GM23338 (cell line): Measurements from ENCODE around the gene GATAD2A. TPM values are rescaled to one million over a fixed set of nuclear protein-coding genes. Genes with fewer than 3 reads are reported as not detected.

Experiments used
- ATAC-seq: fragments of 200-7000 bp; cut with Tn5 transposase; 3 replicates; pipeline ENCODE4 v1.9.1; 2020
- DNase-seq: peaks from one replicate; pipeline ENCODE4 v3.0.0-alpha.2; 2015; ENCODE audit warnings: low spot score
- H2AFZ ChIP-seq: fragments of 200-600 bp; sonication (generic); 2 replicates; pipeline ENCODE4 v1.8.0; 2016; ENCODE audit warnings: antibody characterized with exemption, mild to moderate bottlenecking, moderate library complexity
- H3F3A ChIP-seq: fragments of 200-600 bp; sonication (generic); replicated peaks from 2 replicates; pipeline ENCODE4 v1.8.0; 2017; ENCODE audit warnings: antibody characterized with exemption, mixed run types, low read depth
- H3K27ac ChIP-seq: fragments of 200-600 bp; sonication (generic); 2 replicates; pipeline ENCODE4 v1.6.1; 2016; ENCODE audit warnings: low read depth
- H3K27me3 ChIP-seq: fragments of 200-600 bp; sonication (generic); 2 replicates; pipeline ENCODE4 v1.8.0; 2016; ENCODE audit warnings: mild to moderate bottlenecking, mixed run types, moderate library complexity; ENCODE audit not compliant: insufficient read depth
- H3K36me3 ChIP-seq: fragments of 200-600 bp; sonication (generic); 2 replicates; pipeline ENCODE4 v1.8.0; 2016; ENCODE audit warnings: mild to moderate bottlenecking; ENCODE audit not compliant: insufficient read depth
- H3K4me1 ChIP-seq: fragments of 200-600 bp; sonication (generic); 2 replicates; pipeline ENCODE4 v1.8.0; 2016; ENCODE audit warnings: mild to moderate bottlenecking, moderate library complexity; ENCODE audit not compliant: insufficient read depth
- H3K4me2 ChIP-seq: fragments of 200-600 bp; sonication (generic); 2 replicates; pipeline ENCODE4 v1.7.1; 2017; ENCODE audit warnings: mixed run types
- H3K4me3 ChIP-seq: fragments of 200-600 bp; sonication (generic); 2 replicates; pipeline ENCODE4 v1.6.1; 2016; ENCODE audit warnings: mixed run types
- H3K79me2 ChIP-seq: fragments of 200-600 bp; sonication (generic); replicated peaks from 2 replicates; pipeline ENCODE4 v1.8.0; 2017; ENCODE audit warnings: mild to moderate bottlenecking; ENCODE audit not compliant: insufficient read depth
- H3K9me2 ChIP-seq: fragments of 200-600 bp; sonication (generic); 2 replicates; pipeline ENCODE4 v1.8.0; 2017; ENCODE audit not compliant: insufficient read depth
- H4K20me1 ChIP-seq: fragments of 200-600 bp; sonication (generic); replicated peaks from 2 replicates; pipeline ENCODE4 v1.8.0; 2017; ENCODE audit warnings: mild to moderate bottlenecking; ENCODE audit not compliant: insufficient read depth
- H3K27ac Mint-ChIP-seq: 2 replicates; pipeline ENCODE4 v1.8.0; 2020; ENCODE audit warnings: inconsistent platforms, mild to moderate bottlenecking, moderate library complexity, mixed read lengths
- H3K27me3 Mint-ChIP-seq: 3 replicates; pipeline ENCODE4 v1.8.0; 2022; ENCODE audit warnings: low read depth, mild to moderate bottlenecking, moderate library complexity, mixed read lengths, inconsistent platforms; ENCODE audit not compliant: insufficient read depth, poor library complexity
- H3K36me3 Mint-ChIP-seq: 3 replicates; pipeline ENCODE4 v1.8.0; 2021; ENCODE audit warnings: low read depth, mild to moderate bottlenecking, inconsistent platforms, moderate library complexity, mixed read lengths
- H3K4me1 Mint-ChIP-seq: 3 replicates; pipeline ENCODE4 v1.8.0; 2020; ENCODE audit warnings: mild to moderate bottlenecking, inconsistent platforms, mixed read lengths
- H3K4me3 Mint-ChIP-seq: 3 replicates; pipeline ENCODE4 v1.8.0; 2021; ENCODE audit warnings: moderate library complexity, mild to moderate bottlenecking, inconsistent platforms, mixed read lengths
- H3K9me3 Mint-ChIP-seq: 3 replicates; pipeline ENCODE4 v1.8.0; 2020; ENCODE audit warnings: moderate library complexity, mild to moderate bottlenecking, inconsistent platforms, mixed read lengths
- CREB1 ChIP-seq: fragments of 250-450 bp; sonication (Bioruptor Pico); IDR thresholded peaks from 2 replicates; pipeline ENCODE4 v1.5.0; 2020; ENCODE audit warnings: low read depth, mild to moderate bottlenecking, moderate library complexity
- EZH2 ChIP-seq: fragments of 200-600 bp; sonication (generic); IDR thresholded peaks from one replicate; pipeline ENCODE4 v1.8.0; 2017; ENCODE audit warnings: antibody characterized with exemption, mild to moderate bottlenecking, low read depth; ENCODE audit not compliant: unreplicated experiment
- EZH2phosphoT487 ChIP-seq: fragments of 200-600 bp; sonication (generic); IDR thresholded peaks from one replicate; pipeline ENCODE4 v1.8.1; 2018; ENCODE audit warnings: antibody characterized with exemption; ENCODE audit not compliant: unreplicated experiment
- JUNB ChIP-seq: IDR thresholded peaks from one replicate; pipeline ENCODE4 v1.6.1; 2016; ENCODE audit warnings: antibody characterized with exemption; ENCODE audit not compliant: unreplicated experiment
- POLR2AphosphoS5 ChIP-seq: IDR thresholded peaks from 2 replicates; pipeline ENCODE4 v1.6.1; 2016; ENCODE audit warnings: antibody characterized with exemption, low read depth
- STAT1 ChIP-seq: IDR thresholded peaks from one replicate; pipeline ENCODE4 v1.6.1; 2016; ENCODE audit warnings: antibody characterized with exemption; ENCODE audit not compliant: unreplicated experiment
- ZNF331 ChIP-seq: fragments of 250-450 bp; sonication (Bioruptor Pico); IDR thresholded peaks from 2 replicates; pipeline ENCODE4 v1.5.0; 2020; ENCODE audit warnings: low read depth, mild to moderate bottlenecking, moderate library complexity
- polyA plus RNA-seq: library from polyadenylated mRNA; unstranded; fragments of >200 nt; fragmentation: Nextera tagmentation; extraction: Ambion mirVana; gene quantifications from 2 replicates; pipeline ENCODE4 v1.2.1, GENCODE V29; 2016
- total RNA-seq: library from RNA; depleted of rRNA; stranded (reverse); fragments of >200 nt; shearing (Covaris generic); gene quantifications from 2 replicates; pipeline ENCODE4 v1.2.3, GENCODE V29; 2014
- TF ChIP-seq, protein P1 (sequence below): IDR thresholded peaks from 2 replicates; pipeline ENCODE4 v1.6.1; 2016; ENCODE audit warnings: antibody characterized with exemption
- TF ChIP-seq, protein P2 (sequence below), 2 experiments: fragments of 200-600 bp in 1 of 2; sonication (generic) in 1 of 2; conservative IDR thresholded peaks; 2 replicates each; pipeline versions ENCODE4 v1.5.1 to v1.6.1; 2016 to 2017; ENCODE audit warnings: antibody characterized with exemption in 2 of 2, low read depth in 2 of 2, mild to moderate bottlenecking in 2 of 2, moderate library complexity in 1 of 2
- TF ChIP-seq, protein P3 (sequence below): IDR thresholded peaks from one replicate; pipeline ENCODE4 v1.6.1; 2018; ENCODE audit warnings: antibody characterized with exemption; ENCODE audit not compliant: unreplicated experiment

GATAD2A gene
- total and polyA plus RNA-seq, 2 experiments from 2014 or later, result 40.0 to 151 TPM

DNA sequence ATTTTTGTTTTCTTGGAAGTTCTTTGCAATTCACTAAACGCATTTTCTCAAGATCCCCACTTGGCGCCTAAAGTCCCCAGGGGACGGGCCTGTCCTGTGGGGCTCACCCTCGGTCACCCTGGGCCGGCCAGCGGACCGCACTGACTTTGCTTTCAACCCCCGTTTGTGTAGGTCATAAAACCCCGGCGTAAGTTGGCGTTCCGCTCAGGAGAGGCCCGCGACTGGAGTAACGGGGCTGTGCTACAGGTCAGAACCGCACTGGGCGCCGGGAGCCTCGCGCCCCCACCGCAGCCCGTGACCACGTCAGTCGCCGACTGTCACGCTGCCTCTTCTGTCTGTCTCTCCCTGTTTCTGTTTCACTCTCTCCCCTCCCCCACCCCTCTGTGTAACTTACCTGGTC is 96.3 kb downstream of the GATAD2A start:
- H3K79me2 ChIP-seq, result no peaks in the 10 kb centered on the region
- no peak overlapping the region for H3K27ac ChIP-seq
- TF ChIP-seq, protein P1, sequence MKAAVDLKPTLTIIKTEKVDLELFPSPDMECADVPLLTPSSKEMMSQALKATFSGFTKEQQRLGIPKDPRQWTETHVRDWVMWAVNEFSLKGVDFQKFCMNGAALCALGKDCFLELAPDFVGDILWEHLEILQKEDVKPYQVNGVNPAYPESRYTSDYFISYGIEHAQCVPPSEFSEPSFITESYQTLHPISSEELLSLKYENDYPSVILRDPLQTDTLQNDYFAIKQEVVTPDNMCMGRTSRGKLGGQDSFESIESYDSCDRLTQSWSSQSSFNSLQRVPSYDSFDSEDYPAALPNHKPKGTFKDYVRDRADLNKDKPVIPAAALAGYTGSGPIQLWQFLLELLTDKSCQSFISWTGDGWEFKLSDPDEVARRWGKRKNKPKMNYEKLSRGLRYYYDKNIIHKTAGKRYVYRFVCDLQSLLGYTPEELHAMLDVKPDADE, result no peak
- TF ChIP-seq CREB1 (no peak), POLR2AphosphoS5 (no peak), STAT1 (no peak), EZH2phosphoT487 (no peak), EZH2 (no peak), ZNF331 (CRISPR knock-in tag) (no peak), JUNB (no peak)
- TF ChIP-seq, protein P2, sequence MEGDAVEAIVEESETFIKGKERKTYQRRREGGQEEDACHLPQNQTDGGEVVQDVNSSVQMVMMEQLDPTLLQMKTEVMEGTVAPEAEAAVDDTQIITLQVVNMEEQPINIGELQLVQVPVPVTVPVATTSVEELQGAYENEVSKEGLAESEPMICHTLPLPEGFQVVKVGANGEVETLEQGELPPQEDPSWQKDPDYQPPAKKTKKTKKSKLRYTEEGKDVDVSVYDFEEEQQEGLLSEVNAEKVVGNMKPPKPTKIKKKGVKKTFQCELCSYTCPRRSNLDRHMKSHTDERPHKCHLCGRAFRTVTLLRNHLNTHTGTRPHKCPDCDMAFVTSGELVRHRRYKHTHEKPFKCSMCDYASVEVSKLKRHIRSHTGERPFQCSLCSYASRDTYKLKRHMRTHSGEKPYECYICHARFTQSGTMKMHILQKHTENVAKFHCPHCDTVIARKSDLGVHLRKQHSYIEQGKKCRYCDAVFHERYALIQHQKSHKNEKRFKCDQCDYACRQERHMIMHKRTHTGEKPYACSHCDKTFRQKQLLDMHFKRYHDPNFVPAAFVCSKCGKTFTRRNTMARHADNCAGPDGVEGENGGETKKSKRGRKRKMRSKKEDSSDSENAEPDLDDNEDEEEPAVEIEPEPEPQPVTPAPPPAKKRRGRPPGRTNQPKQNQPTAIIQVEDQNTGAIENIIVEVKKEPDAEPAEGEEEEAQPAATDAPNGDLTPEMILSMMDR (conservative IDR thresholded peaks at IDR 0.05; ENCODE audit: low read depth in 2 of 2), result no peak
- H3F3A ChIP-seq, result peaks cover 12% of the 10 kb centered on the region; the same call in 1 of the 2 replicates
- peaks cover 12% of the 10 kb centered on the region; the same call in 1 of the 2 replicates for H3K36me3 ChIP-seq
- Mint-ChIP-seq H3K27me3 (peaks cover 8% of the 10 kb centered on the region), H3K36me3 (peaks cover 76% of the 10 kb centered on the region), H3K9me3 (no peaks in the 10 kb centered on the region), H3K4me3 (no peak overlapping the region), H3K27ac (no peak overlapping the region), H3K4me1 (peaks cover 2% of the 10 kb centered on the region; the same call in 1 of the 3 replicates)
- no peaks in the 10 kb centered on the region for H3K9me2 ChIP-seq
- peaks cover 11% of the 10 kb centered on the region for H4K20me1 ChIP-seq
- no peak overlapping the region for H2AFZ ChIP-seq
- H3K4me3 ChIP-seq, result no peak overlapping the region
- no peaks in the 10 kb centered on the region for H3K4me1 ChIP-seq
- H3K27me3 ChIP-seq, result no peaks in the 10 kb centered on the region
- ATAC-seq (no peak), DNase-seq (no peak)
- H3K4me2 ChIP-seq, result no peak overlapping the region

DNA sequence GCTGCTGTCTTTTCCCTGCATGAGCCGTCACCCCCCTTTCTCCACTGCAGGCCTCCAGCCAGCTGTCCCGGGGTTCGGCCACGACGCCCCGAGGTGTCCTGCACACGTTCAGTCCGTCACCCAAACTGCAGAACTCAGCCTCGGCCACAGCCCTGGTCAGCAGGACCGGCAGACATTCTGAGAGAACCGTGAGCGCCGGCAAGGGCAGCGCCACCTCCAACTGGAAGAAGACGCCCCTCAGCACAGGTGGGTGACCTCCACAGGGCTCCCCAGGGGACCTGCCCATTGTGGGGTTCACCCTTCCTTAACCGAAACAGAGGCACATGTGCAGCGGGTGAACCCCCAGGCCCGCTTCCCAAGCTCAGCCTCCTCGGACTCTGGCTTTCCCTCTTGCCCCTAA is 96.8 kb downstream of the GATAD2A start:
- Mint-ChIP-seq H3K27me3 (peaks cover 8% of the 10 kb centered on the region), H3K4me3 (no peak overlapping the region), H3K27ac (no peak overlapping the region), H3K9me3 (no peaks in the 10 kb centered on the region), H3K4me1 (peaks cover 2% of the 10 kb centered on the region; the same call in 1 of the 3 replicates), H3K36me3 (peaks cover 73% of the 10 kb centered on the region)
- TF ChIP-seq, protein P3, sequence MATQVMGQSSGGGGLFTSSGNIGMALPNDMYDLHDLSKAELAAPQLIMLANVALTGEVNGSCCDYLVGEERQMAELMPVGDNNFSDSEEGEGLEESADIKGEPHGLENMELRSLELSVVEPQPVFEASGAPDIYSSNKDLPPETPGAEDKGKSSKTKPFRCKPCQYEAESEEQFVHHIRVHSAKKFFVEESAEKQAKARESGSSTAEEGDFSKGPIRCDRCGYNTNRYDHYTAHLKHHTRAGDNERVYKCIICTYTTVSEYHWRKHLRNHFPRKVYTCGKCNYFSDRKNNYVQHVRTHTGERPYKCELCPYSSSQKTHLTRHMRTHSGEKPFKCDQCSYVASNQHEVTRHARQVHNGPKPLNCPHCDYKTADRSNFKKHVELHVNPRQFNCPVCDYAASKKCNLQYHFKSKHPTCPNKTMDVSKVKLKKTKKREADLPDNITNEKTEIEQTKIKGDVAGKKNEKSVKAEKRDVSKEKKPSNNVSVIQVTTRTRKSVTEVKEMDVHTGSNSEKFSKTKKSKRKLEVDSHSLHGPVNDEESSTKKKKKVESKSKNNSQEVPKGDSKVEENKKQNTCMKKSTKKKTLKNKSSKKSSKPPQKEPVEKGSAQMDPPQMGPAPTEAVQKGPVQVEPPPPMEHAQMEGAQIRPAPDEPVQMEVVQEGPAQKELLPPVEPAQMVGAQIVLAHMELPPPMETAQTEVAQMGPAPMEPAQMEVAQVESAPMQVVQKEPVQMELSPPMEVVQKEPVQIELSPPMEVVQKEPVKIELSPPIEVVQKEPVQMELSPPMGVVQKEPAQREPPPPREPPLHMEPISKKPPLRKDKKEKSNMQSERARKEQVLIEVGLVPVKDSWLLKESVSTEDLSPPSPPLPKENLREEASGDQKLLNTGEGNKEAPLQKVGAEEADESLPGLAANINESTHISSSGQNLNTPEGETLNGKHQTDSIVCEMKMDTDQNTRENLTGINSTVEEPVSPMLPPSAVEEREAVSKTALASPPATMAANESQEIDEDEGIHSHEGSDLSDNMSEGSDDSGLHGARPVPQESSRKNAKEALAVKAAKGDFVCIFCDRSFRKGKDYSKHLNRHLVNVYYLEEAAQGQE, result no peak
- TF ChIP-seq ZNF331 (CRISPR knock-in tag), result no peak
- Histone ChIP-seq H3F3A (peaks cover 12% of the 10 kb centered on the region; the same call in 1 of the 2 replicates), H3K27ac (no peak overlapping the region), H3K27me3 (no peaks in the 10 kb centered on the region), H3K4me2 (no peak overlapping the region), H3K36me3 (peaks cover 12% of the 10 kb centered on the region; the same call in 1 of the 2 replicates), H4K20me1 (peaks cover 11% of the 10 kb centered on the region), H3K4me1 (no peaks in the 10 kb centered on the region), H3K79me2 (no peaks in the 10 kb centered on the region), H3K4me3 (no peak overlapping the region), H2AFZ (no peak overlapping the region), H3K9me2 (no peaks in the 10 kb centered on the region)
- no peak for ATAC-seq
- no peak for DNase-seq
